Calu3 (cell line): ENCODE data around the gene STN1. TPM values are rescaled to one million over a fixed set of nuclear protein-coding genes. Genes with fewer than 3 reads are reported as not detected.

Source experiments
- BruUV-seq: library from RNA; stranded (reverse); fragments of 400-500 nt; replicated peaks from 2 replicates; lab custom pipeline; 2021; lab: Mats Ljungman, UMichigan
- CTCF ChIA-PET: fragments of 300-600 bp; sonication (Branson Sonifier 250); formaldehyde crosslinking; loops from one replicate; lab custom pipeline; 2022; ENCODE audit warnings: antibody characterized with exemption; lab: Charles Lee
- DNase-seq: peaks from one replicate; pipeline ENCODE4 v3.0.0; 2022
- H3K27ac Mint-ChIP-seq: one replicate; pipeline ENCODE4 v1.8.0; 2022; ENCODE audit warnings: mixed read lengths; ENCODE audit not compliant: unreplicated experiment
- H3K27me3 Mint-ChIP-seq: one replicate; pipeline ENCODE4 v1.8.0; 2022; ENCODE audit warnings: mixed read lengths; ENCODE audit not compliant: unreplicated experiment
- H3K36me3 Mint-ChIP-seq: one replicate; pipeline ENCODE4 v1.8.0; 2022; ENCODE audit warnings: mild to moderate bottlenecking, moderate library complexity, mixed read lengths; ENCODE audit not compliant: insufficient read depth, unreplicated experiment
- H3K4me1 Mint-ChIP-seq: one replicate; pipeline ENCODE4 v1.8.0; 2022; ENCODE audit warnings: mild to moderate bottlenecking, low read depth, mixed read lengths; ENCODE audit not compliant: unreplicated experiment
- H3K4me3 Mint-ChIP-seq: one replicate; pipeline ENCODE4 v1.8.0; 2022; ENCODE audit warnings: mild to moderate bottlenecking, low read depth, moderate library complexity, mixed read lengths; ENCODE audit not compliant: unreplicated experiment
- H3K9me3 Mint-ChIP-seq: one replicate; pipeline ENCODE4 v1.8.0; 2022; ENCODE audit warnings: low read depth, mixed read lengths; ENCODE audit not compliant: unreplicated experiment
- CTCF ChIP-seq: fragments of 200-600 bp; IDR thresholded peaks from one replicate; pipeline ENCODE4 v1.8.0; 2022; ENCODE audit warnings: antibody characterized with exemption; ENCODE audit not compliant: unreplicated experiment
- intact Hi-C: fragments of 100-400 bp; cut with micrococcal nuclease; formaldehyde crosslinking; loops from one replicate; pipeline ENCODE4 v1.10.0; 2022; ENCODE audit not compliant: unreplicated experiment
- total RNA-seq: library from RNA; stranded (reverse); gene quantifications from 2 replicates; pipeline ENCODE4 v1.2.3, GENCODE V29; 2022

STN1 gene
- total RNA-seq, 1 experiment from 2014 or later, result 13.1 TPM

GRCh38 chr10:103884681-103885139 is 33.3 kb downstream of the STN1 start:
- CTCF ChIA-PET, result interaction anchor here (1.0 kb wide), 1 partner anchor 172 kb away, joined by 4 read pairs; no protein-coding TSS in a partner anchor
- BruUV-seq, result no TSS peak
- Mint-ChIP-seq H3K36me3 (peaks cover 11% of the 10 kb centered on the region), H3K27ac (no peak overlapping the region), H3K4me1 (peaks cover 17% of the 10 kb centered on the region), H3K4me3 (no peak overlapping the region), H3K9me3 (no peaks in the 10 kb centered on the region), H3K27me3 (no peaks in the 10 kb centered on the region)
- intact Hi-C loops, result loop anchor here (1.0 to 5.0 kb wide), 2 partner anchors 171 to 328 kb away; no protein-coding TSS in a partner anchor
- TF ChIP-seq CTCF, result peak; percentile 57
- peak; percentile 52 for DNase-seq

DNA sequence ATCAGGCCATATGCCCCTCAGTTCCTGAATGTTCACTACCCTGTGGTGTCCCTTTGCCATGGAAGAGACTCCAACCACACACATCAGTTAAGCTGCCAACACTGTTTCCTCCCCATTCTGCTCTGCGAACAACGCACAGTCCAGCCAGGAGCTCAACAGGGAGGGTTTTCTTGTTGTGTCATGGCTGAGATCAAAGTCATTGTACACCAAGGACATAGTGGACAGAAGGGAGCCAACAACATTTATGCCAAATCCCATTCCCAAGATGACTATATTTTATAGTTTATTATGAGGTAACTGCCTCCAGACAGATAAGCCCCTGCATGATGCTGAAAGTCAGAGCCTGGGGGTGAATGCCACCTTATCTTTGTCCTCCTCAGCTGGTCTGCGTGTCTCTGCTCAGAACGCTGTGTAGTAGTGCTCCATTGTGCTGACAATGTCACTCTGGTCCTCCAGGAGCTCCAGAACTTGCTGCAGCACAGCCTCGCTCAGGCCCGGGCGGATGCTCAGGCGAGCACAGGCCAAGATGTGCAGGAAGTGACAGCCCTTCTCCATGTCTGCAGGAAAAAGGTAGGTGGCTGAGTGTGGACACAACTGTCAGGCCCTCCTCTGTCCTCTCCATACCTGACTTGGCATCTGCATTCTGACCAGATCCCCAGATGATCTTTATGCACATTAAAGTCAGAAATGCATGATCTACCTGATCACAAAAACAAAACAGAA is 35.5 kb downstream of the STN1 start:
- intact Hi-C loops, result no loop called here

DNA sequence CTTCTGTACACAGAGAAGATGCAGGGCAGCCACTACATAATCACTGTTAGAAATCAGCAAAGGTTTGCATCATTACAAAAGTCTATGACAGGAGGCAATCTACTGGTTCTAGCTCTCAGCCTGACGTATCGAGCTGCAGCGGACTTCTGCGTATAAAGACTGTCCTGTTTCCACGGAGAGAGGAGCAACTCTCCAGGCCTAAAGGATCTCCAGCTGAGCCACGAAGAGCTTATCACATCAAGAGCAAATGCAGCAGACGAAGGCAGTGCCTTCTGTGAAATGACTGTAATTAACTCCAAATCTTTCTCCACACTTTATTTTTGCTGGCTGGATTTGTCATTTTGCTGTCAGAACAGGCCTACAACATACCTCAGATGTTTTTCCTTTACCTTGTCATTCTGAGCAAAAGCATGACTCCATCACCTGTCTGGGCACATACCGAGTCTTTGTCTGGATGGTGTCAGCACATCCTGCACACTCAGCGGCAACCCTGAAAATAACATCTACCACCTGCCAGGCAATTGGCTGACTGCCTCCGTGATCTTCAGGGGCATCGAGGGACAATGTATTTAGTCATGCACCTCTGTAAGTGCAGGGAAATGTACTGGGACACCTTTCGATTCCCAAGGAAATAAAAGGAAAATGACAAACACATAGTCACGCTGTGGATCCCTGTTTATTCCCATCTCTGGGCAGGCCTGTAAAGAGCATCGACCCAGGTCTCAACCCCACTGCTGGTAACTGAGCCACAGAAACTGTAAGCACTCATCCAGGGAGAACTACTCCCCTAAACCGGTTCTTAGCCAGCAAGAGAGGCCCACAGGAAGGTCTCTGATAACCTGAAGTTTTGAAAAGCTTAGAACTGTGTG is 36.3 kb downstream of the STN1 start:
- no peaks in the 10 kb centered on the region for H3K27me3 Mint-ChIP-seq
- no peak for TF ChIP-seq CTCF
- no peak for DNase-seq
- no peaks in the 10 kb centered on the region for H3K4me1 Mint-ChIP-seq
- CTCF ChIA-PET, result no interaction called here
- no peaks in the 10 kb centered on the region for H3K36me3 Mint-ChIP-seq
- H3K9me3 Mint-ChIP-seq, result no peaks in the 10 kb centered on the region
- H3K27ac Mint-ChIP-seq, result no peak overlapping the region
- no TSS peak for BruUV-seq
- intact Hi-C loops, result no loop called here
- no peak overlapping the region for H3K4me3 Mint-ChIP-seq

More for the DNA sequence above, 35.5 kb downstream of the STN1 start:
- no peak for DNase-seq
- no peak for TF ChIP-seq CTCF
- Mint-ChIP-seq H3K9me3 (no peaks in the 10 kb centered on the region), H3K27ac (no peak overlapping the region), H3K4me3 (no peak overlapping the region), H3K36me3 (no peaks in the 10 kb centered on the region), H3K4me1 (no peaks in the 10 kb centered on the region), H3K27me3 (no peaks in the 10 kb centered on the region)
- CTCF ChIA-PET, result no interaction called here
- no TSS peak for BruUV-seq

DNA sequence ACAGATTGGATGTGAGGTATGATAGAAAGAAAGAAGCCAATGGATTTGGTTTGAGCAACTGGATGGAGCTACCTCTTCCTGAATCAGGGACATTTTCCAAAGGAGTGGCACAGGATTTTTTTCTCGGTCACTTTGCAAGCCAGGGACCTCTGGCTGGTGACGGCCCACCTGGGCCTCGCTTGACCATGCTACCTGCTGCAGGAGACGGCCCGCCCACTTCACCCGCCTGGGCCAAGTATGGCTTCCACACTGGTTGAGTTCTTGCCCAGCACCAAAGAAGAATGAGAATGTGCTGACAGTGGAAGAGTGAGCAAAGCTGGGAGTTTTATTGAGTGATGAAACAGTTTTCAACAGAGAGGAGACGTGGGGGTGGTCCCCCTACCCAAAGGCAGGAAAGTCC is 38.2 kb downstream of the STN1 start:
- no peaks in the 10 kb centered on the region for H3K9me3 Mint-ChIP-seq
- DNase-seq, result no peak
- TF ChIP-seq CTCF, result no peak
- H3K27ac Mint-ChIP-seq, result no peak overlapping the region
- no TSS peak for BruUV-seq
- no peaks in the 10 kb centered on the region for H3K4me1 Mint-ChIP-seq
- H3K27me3 Mint-ChIP-seq, result no peaks in the 10 kb centered on the region
- CTCF ChIA-PET, result no interaction called here
- intact Hi-C loops, result no loop called here
- no peaks in the 10 kb centered on the region for H3K36me3 Mint-ChIP-seq
- H3K4me3 Mint-ChIP-seq, result no peak overlapping the region
